H1 (cell line): Measurements from ENCODE around the gene CLDN7. TPM values are rescaled to one million over a fixed set of nuclear protein-coding genes. Genes with fewer than 3 reads are reported as not detected.

Source experiments
- ASH2L ChIP-seq: fragments of 200-600, 300-600 bp; sonication (generic); IDR thresholded peaks from one replicate; pipeline ENCODE4 v1.7.1; 2017; ENCODE audit warnings: low read length
- ATF2 ChIP-seq: IDR thresholded peaks from 2 replicates; pipeline ENCODE4 v1.6.1; 2012; ENCODE audit warnings: low read length, inconsistent platforms
- CREB1 ChIP-seq: IDR thresholded peaks from 2 replicates; pipeline ENCODE4 v1.6.1; 2012; ENCODE audit warnings: inconsistent platforms
- CTCF ChIP-seq, 3 experiments: IDR thresholded peaks; 1 replicate in 2 of 3; 2 replicates in 1 of 3; pipeline versions ENCODE4 v1.5.1 to v1.6.1; 2011; ENCODE audit warnings: low read length in 3 of 3, mild to moderate bottlenecking in 3 of 3, inconsistent platforms in 2 of 3, low read depth in 1 of 3, moderate library complexity in 1 of 3; ENCODE audit not compliant: insufficient read depth in 1 of 3; ENCODE audit errors: control extremely low read depth in 1 of 3
- EGR1 ChIP-seq: IDR thresholded peaks from 2 replicates; pipeline ENCODE4 v1.6.1; 2011; ENCODE audit warnings: low read depth, low read length, borderline replicate concordance
- NRF1 ChIP-seq: IDR thresholded peaks from 2 replicates; pipeline ENCODE4 v1.6.1; 2011; ENCODE audit warnings: mild to moderate bottlenecking, low read depth, low read length, improper control_type of control experiment
- POLR2A ChIP-seq, 2 experiments: IDR thresholded peaks; 1 replicate in 1 of 2; 2 replicates in 1 of 2; pipeline ENCODE4 v1.6.1; 2011; ENCODE audit warnings: low read depth in 2 of 2, low read length in 2 of 2, mild to moderate bottlenecking in 2 of 2; ENCODE audit errors: control extremely low read depth in 1 of 2
- RBBP5 ChIP-seq: IDR thresholded peaks from 2 replicates; pipeline ENCODE4 v1.7.1; 2012; ENCODE audit warnings: low read depth, mild to moderate bottlenecking, inconsistent platforms, low read length, moderate library complexity, borderline replicate concordance
- SRF ChIP-seq: IDR thresholded peaks from 2 replicates; pipeline ENCODE4 v1.6.1; 2011; ENCODE audit warnings: mild to moderate bottlenecking, low read depth, low read length, moderate library complexity
- polyA plus RNA-seq, 7 experiments: library from polyadenylated mRNA; depleted of rRNA in 3 of 7; stranded (reverse) in 5 of 7; unstranded in 2 of 7; fragments of >200 nt in 5 of 7; fragments of 200-250 nt in 2 of 7; gene quantifications; 1 replicate in 5 of 7; 2 replicates in 1 of 7; 4 replicates in 1 of 7; pipeline versions ENCODE4 v1.2.1 to v1.2.3, GENCODE V29; 2011 to 2013; ENCODE audit warnings: missing spikeins in 2 of 7, mixed read lengths in 2 of 7
- total RNA-seq: library from RNA; stranded (reverse); fragmentation: NEBNext Ultra II Directional; extraction: Animal tissue kit (Norgen Biotek cat#: 25700); gene quantifications from 2 replicates; pipeline ENCODE4 v1.2.1, GENCODE V29; 2021

CLDN7 gene
- total and polyA plus RNA-seq, 2 of the 8 experiments (the other 6 are each of a cell fraction or from before 2014, with no cell fraction given), result 118 to 119 TPM

- peak; percentile 10; the same call in 1 of the 2 replicates for TF ChIP-seq RBBP5
- TF ChIP-seq ATF2, result no peak
- TF ChIP-seq NRF1, result no peak
- no peak for TF ChIP-seq EGR1
- no peak; the same call in 1 of the 2 replicates for TF ChIP-seq CREB1
- TF ChIP-seq CTCF (IDR thresholded peaks at IDR 0.05; ENCODE audit: control extremely low read depth in 1 of 3, insufficient read depth in 1 of 3, low read depth in 1 of 3, low read length in 3 of 3), result no peak
- no peak for TF ChIP-seq ASH2L
- TF ChIP-seq POLR2A (IDR thresholded peaks at IDR 0.05; ENCODE audit: control extremely low read depth in 1 of 2, low read depth in 2 of 2, low read length in 2 of 2), result peak; percentile 12 to 91
- TF ChIP-seq SRF, result no peak
Observed at GRCh38 chr17:7261379-7262191, 693 bp downstream of the CLDN7 start (continued).
